GM12878 (cell line): ENCODE measurements around the gene PRKCZ. TPM values are rescaled to one million over a fixed set of nuclear protein-coding genes. Genes with fewer than 3 reads are reported as not detected.

ENCODE experiments used
- ATF2 ChIP-seq: IDR thresholded peaks from 2 replicates; pipeline ENCODE4 v1.6.1; 2012; ENCODE audit warnings: low read length, inconsistent platforms
- ATF7 ChIP-seq: fragments of 450-650 bp; IDR thresholded peaks from 2 replicates; pipeline ENCODE4 v1.6.1; 2016; ENCODE audit warnings: low read depth, mild to moderate bottlenecking
- BCL3 ChIP-seq: IDR thresholded peaks from 2 replicates; pipeline ENCODE4 v1.6.1; 2011; ENCODE audit warnings: borderline replicate concordance, low read depth, mild to moderate bottlenecking, moderate library complexity, low read length; ENCODE audit not compliant: insufficient read depth, poor library complexity, severe bottlenecking
- DPF2 ChIP-seq: fragments of 450-650 bp; IDR thresholded peaks from 2 replicates; pipeline ENCODE4 v1.6.1; 2017; ENCODE audit warnings: mild to moderate bottlenecking
- FOS ChIP-seq: IDR thresholded peaks from 3 replicates; pipeline ENCODE4 v1.6.1; 2011; ENCODE audit warnings: borderline replicate concordance; ENCODE audit not compliant: insufficient read length; ENCODE audit errors: extremely low read depth
- FOXM1 ChIP-seq: IDR thresholded peaks from 2 replicates; pipeline ENCODE4 v1.6.1; 2012; ENCODE audit warnings: low read depth, mild to moderate bottlenecking, inconsistent platforms, low read length, moderate library complexity
- HSF1 ChIP-seq: fragments of 150-350 bp; IDR thresholded peaks from 2 replicates; pipeline ENCODE4 v1.6.1; 2014; ENCODE audit warnings: mild to moderate bottlenecking, low read depth, low read length
- IKZF2 ChIP-seq, 2 experiments: fragments of 450-650 bp; IDR thresholded peaks; 2 replicates each; pipeline ENCODE4 v1.6.1; 2017; ENCODE audit warnings: mild to moderate bottlenecking in 2 of 2, moderate library complexity in 2 of 2
- JUNB ChIP-seq: IDR thresholded peaks from 2 replicates; pipeline ENCODE4 v1.6.1; 2016; ENCODE audit warnings: antibody characterized with exemption, mild to moderate bottlenecking
- KLF5 ChIP-seq: fragments of 450-650 bp; IDR thresholded peaks from 2 replicates; pipeline ENCODE4 v1.6.1; 2014; ENCODE audit warnings: mild to moderate bottlenecking; ENCODE audit not compliant: partially characterized antibody
- LARP7 ChIP-seq: fragments of 450-650 bp; IDR thresholded peaks from 2 replicates; pipeline ENCODE4 v1.6.1; 2017; ENCODE audit warnings: mild to moderate bottlenecking
- NFIC ChIP-seq: IDR thresholded peaks from 2 replicates; pipeline ENCODE4 v1.6.1; 2012; ENCODE audit warnings: low read depth, mild to moderate bottlenecking, inconsistent platforms, low read length, moderate library complexity
- NFYB ChIP-seq: IDR thresholded peaks from 2 replicates; pipeline ENCODE4 v1.6.1; 2011; ENCODE audit warnings: low read depth, mild to moderate bottlenecking, low read length, improper control_type of control experiment, moderate library complexity; ENCODE audit not compliant: insufficient read depth
- PML ChIP-seq: IDR thresholded peaks from 2 replicates; pipeline ENCODE4 v1.6.1; 2012; ENCODE audit warnings: low read length, inconsistent platforms
- POLR2AphosphoS2 ChIP-seq: IDR thresholded peaks from 2 replicates; pipeline ENCODE4 v1.6.1; 2011; ENCODE audit warnings: low read depth, mild to moderate bottlenecking, low read length, improper control_type of control experiment, moderate library complexity
- SIX5 ChIP-seq: IDR thresholded peaks from 2 replicates; pipeline ENCODE4 v1.6.1; 2011; ENCODE audit warnings: mild to moderate bottlenecking, low read depth, low read length, moderate library complexity; ENCODE audit not compliant: severe bottlenecking
- SRF ChIP-seq, 2 experiments: IDR thresholded peaks; 2 replicates each; pipeline ENCODE4 v1.6.1; 2011; ENCODE audit warnings: low read depth in 2 of 2, low read length in 2 of 2, mild to moderate bottlenecking in 1 of 2, moderate library complexity in 1 of 2
- STAT3 ChIP-seq: IDR thresholded peaks from 2 replicates; pipeline ENCODE4 v1.6.1; 2011; ENCODE audit warnings: low read depth, low read length, improper control_type of control experiment
- YY1 ChIP-seq: IDR thresholded peaks from 2 replicates; pipeline ENCODE4 v1.6.1; 2011; ENCODE audit warnings: low read depth, mild to moderate bottlenecking, low read length
- ZBED1 ChIP-seq: IDR thresholded peaks from 2 replicates; pipeline ENCODE4 v1.6.1; 2016; ENCODE audit warnings: borderline replicate concordance
- ZNF274 ChIP-seq: IDR thresholded peaks from one replicate; pipeline ENCODE4 v1.8.0; 2011; ENCODE audit not compliant: insufficient read length, insufficient read depth
- ZNF592 ChIP-seq: fragments of 450-650 bp; IDR thresholded peaks from 2 replicates; pipeline ENCODE4 v1.6.1; 2017; ENCODE audit warnings: mild to moderate bottlenecking, moderate library complexity
- polyA plus RNA-seq, 11 experiments: library from polyadenylated mRNA; depleted of rRNA in 4 of 11; unstranded in 6 of 11; stranded (reverse) in 5 of 11; fragments of >200 nt; fragmentation: Nextera tagmentation in 4 of 11; fragmentation: Illumina TruSeq in 1 of 11; extraction: Ambion mirVana in 4 of 11; extraction: Trizol in 1 of 11; gene quantifications; 1 replicate in 1 of 11; 2 replicates in 10 of 11; pipeline versions ENCODE4 v1.2.1 to v1.2.3, GENCODE V29; 2011 to 2016; ENCODE audit warnings: inconsistent platforms in 2 of 11, missing spikeins in 2 of 11, low read depth in 1 of 11
- total RNA-seq, 4 experiments: library from RNA; depleted of rRNA in 3 of 4; stranded (reverse); fragments of >200 nt in 3 of 4; fragmentation: Illumina TruSeq in 1 of 4; extraction: Trizol in 1 of 4; gene quantifications; 2 replicates each; pipeline versions ENCODE4 v1.2.1 to v1.2.3, GENCODE V29; 2013 to 2021

PRKCZ gene
- total and polyA plus RNA-seq, 10 of the 15 experiments (the other 5 are each of a cell fraction or from before 2014, with no cell fraction given), result 0.05 to 1.9 (median 0.64) TPM; not detected in 1

GRCh38 chr1:2194898-2195673 lies 144.9 kb downstream of the PRKCZ start (continued):
- no peak for TF ChIP-seq ATF2
- no peak for TF ChIP-seq ZBED1
- TF ChIP-seq NFYB, result no peak
- no peak for TF ChIP-seq STAT3
- no peak; the same call in 1 of the 2 replicates for TF ChIP-seq YY1
- TF ChIP-seq BCL3, result no peak
- no peak for TF ChIP-seq JUNB
- no peak for TF ChIP-seq PML
- peak; percentile 88 for TF ChIP-seq ZNF592
- TF ChIP-seq SRF (IDR thresholded peaks at IDR 0.05; ENCODE audit: low read depth in 2 of 2, low read length in 2 of 2), result no peak
- TF ChIP-seq ZNF274, result no peak
- TF ChIP-seq ATF7, result peak; percentile 32; the same call in 1 of the 2 replicates
- no peak for TF ChIP-seq SIX5
- no peak for TF ChIP-seq NFIC
- no peak for TF ChIP-seq KLF5
- no peak for TF ChIP-seq POLR2AphosphoS2
- TF ChIP-seq IKZF2 (IDR thresholded peaks at IDR 0.05), result peak; percentile 60 to 76; a peak in 3 of 4 replicates
- no peak for TF ChIP-seq FOXM1
- TF ChIP-seq DPF2, result peak; percentile 86
- no peak for TF ChIP-seq FOS
- TF ChIP-seq HSF1, result no peak
- TF ChIP-seq LARP7, result peak; percentile 87
